Activated CD8-positive, alpha-beta memory T cell treated with anti-CD3 and anti-CD28 coated beads for 1 hour (primary cell): ENCODE data around the gene CRY1.

Experiments used
- DNase-seq, 2 donors: peaks; one replicate each; pipeline ENCODE4 v3.0.0-alpha.2; 2020; ENCODE audit warnings: low read depth in 1 of 2; ENCODE audit errors: extremely low read depth in 1 of 2

Gene CRY1

DNA sequence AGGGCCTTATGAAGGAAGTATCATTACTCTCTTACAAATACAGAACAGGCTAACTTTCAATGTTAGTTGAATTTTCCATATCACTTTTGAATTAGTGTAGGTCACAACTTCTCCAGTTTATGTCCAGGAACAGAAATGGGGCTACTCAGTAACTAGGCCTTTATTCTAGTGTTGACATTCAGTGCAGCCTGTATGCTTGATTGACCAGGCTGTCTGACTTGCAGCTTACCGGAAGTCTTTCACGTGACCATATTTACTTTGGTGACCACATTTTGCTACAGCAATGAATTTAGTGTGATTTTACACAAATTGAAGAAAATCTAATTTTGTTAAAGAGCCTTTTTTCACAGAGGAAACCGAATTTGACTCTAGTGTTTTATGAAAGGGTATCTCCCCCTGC lies 118.8 kb downstream of the CRY1 start:
- no peak for DNase-seq

DNA sequence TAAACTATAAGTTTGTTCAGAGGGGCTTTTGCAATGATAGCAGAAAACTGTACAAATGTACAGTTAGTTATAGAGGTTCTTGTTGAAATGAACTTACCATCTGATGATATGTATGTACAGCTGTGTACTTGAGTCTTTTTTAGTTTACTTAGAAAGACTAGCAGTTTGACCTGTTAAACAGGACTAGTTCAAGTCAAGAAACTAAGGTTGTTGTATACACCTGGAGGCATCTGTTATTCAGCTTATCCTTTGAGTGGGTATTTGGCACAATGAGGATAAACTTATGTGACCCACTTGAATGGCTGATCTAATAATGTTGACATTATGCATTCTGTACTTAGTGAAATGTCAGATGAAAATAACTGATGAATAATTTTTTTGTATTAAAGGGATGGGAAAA lies 119.8 kb downstream of the CRY1 start:
- DNase-seq = no peak

DNA sequence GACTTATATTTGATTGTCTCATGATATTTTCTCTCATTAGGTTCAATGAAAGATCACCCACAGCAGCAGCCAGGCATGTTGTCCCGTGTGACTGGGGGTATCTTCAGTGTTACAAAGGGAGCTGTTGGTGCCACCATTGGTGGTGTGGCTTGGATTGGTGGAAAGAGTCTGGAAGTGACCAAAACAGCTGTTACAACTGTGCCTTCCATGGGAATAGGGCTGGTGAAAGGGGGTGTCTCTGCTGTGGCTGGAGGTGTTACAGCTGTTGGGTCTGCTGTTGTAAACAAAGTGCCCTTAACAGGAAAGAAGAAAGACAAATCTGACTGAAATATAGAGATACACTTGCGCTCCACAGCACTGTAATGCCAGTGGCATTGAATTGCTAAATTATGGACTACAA lies 122.3 kb downstream of the CRY1 start:
- no peak for DNase-seq

DNA sequence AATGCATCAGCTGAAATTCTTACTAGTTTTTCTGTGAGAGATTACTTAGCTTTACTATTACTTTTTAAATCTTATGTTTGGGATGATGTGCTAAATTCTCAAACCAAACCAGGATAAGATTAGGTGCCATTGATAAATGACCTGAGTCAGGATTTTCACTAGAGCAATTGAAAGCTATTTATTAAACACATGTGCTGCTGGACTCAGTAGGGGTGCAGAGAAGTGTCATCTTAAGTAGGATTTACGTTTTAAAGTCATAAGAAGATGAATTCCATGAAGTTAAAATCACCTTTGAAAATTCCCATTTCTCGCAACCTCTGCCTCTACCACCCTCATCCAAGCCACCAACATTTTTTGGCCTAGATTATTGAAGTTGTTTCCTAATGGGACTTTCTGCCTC lies 128.8 kb downstream of the CRY1 start:
- no peak for DNase-seq

DNA sequence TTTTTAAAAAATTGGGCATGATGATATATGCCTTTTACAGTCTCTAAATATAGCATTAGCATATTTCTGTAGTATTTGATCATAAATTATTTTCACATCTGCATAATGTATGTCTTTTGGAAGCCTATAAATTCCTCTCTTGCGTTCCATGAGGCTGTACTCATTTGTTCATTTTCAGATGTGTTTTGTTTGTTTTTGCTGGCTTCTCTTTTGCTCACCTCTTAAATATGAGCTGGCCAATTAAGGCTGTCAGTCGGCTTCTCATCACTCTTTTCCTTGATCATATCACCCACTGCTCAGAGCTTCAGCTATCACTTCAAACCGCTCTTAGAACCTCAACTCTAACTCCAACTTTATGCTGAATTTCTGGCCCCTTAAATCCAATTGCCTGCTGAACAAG lies 131.1 kb downstream of the CRY1 start:
- no peak for DNase-seq

DNA sequence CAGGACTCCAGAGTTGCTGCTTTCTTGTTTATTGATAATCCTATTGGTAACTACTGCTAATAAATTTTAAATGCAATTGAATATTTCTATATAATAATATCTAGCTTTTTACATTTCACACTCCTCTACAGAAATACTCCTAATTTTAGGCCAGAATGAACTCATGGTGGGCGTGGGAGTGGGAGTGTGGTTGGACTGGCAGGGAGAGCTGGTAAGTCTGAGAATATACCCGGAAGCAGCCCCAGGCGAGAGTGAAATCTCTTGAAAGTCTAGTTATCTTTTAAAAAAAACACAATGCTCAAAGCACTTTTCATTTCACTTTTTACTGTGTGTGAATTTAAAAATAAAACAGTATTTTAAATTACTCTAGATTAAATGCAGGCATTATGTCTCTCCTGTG lies 132.9 kb downstream of the CRY1 start:
- no peak for DNase-seq

DNA sequence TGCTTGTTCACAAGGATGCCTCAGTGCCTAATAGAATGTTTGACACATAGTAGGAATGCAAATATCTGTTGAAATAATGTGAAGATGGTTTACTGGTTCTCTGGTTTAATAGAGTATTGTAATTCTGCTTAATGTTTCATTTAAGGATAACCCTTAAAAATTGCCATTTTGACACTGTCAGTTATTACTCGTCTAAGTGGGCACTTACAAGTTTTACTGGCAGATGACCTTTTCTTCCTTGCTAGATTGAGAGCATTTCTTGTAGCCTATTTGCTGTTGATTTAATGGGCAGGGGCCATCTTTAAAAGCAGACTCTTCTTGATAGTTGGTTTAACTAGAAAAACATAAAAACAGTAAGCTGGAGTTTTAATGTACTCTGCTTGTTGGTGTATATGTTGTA lies 135.8 kb downstream of the CRY1 start:
- no peak for DNase-seq

DNA sequence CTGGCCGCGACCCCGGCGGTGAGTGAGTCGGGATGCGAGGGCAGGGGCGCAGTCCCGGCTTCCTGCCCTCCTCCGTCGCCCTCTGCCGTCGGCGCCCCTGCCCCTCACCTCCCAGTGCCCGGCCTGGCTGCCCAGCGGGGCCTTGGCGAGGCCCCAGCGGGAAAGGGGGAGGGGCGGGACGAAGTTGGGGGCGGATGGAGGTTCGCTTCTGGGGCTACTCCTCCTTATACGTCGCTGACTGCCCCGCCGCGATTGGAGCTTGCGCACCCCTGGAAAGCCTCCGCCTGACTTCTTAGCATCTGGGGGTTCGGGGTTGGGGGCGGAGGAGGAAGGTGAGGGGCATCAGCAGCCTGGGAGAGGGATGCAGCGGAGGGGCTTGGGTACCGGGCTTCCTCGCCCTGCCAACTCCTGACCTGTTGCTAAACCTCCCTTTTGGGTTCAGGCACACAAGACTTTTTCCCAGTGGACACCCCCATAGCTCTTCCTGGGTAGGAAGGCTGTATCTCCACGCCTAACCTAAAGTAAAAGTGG lies 137.2 kb downstream of the CRY1 start:
- DNase-seq = peak in 1 of 2 donors; percentile 29

DNA sequence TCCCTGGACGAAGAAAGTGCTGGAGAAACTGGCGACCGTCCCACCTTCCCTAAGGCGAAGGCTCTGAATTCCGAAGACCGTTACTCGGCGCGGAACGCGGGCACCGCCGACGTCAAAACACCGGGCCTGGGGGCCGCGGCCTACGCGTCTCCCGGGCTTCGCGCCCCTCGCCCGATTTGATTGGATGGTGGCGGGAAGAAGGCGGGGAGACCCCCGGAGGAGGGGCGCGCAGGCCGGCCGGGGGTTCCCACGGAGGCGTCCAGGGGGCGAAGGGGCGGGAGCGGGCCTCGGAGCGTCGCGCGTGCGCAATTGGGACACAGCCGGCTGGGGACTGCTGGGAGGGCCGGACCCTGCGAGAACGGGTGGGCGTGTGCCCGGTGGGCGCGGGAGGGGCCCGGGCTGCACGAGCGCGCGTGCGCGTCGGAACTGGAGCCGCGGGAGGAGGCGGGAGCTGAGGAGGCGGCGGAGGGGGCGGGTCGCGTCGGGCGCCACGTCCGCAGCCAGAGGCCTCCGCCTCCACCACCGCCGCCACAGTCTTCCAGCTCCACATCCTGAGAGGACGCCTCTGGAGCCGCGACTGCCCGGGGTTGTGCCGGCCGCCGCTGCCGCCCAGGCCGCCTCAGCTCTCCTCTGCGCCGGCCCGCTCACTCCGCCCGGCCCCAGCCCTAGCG lies 137.8 kb downstream of the CRY1 start, which contains the start of gene TMEM263:
Gene TMEM263 (plus strand): TSS at position 531 of the 671 bp plus-strand sequence. CDS start 11,210 bp downstream, outside the sequence.
- DNase-seq = peak; percentile 79 to 86

DNA sequence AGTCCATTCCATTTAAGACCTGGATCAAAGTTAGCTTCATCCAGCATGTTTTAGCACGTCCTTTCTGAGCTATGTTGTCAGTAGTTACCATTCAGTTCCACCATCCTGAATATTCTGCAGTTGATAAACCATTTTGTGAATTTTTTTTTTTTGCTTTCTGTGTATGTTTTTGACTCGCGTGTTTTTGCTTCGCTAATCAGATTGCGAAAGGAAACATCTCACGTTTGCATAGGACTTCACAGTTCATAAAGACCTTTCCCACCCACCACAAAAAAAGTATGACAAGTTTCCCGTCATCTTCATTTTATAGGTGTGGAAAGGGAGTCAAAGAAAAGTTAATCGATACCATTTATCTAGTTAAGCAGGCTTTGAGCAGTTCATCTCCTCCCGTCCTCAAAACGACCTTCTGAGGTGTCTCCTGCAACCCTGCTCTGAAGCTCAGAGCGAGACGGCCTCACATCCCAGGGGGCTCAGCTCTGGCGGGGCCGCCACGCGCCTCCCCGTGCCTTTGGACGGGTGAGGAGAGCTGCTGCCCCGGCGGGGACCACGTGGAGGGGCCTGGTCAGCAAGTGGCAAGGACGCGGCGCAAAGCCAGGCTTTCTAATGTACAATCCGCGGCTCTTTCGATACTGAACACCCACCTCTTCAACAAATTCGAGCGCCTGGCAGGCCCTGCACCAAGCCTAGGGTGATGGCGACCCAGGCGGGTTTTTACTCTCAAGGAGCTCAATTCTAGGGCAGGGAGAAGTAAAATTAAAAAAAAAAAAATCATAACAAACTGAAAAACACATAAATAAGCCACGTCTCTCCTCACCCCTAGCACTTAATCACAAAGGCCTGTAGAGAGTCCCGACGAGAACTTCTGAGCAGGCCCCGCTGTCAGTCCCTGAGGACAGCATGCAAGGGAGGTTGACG lies 138.6 kb downstream of the CRY1 start:
- DNase-seq = peak in 1 of 2 donors; percentile 1

DNA sequence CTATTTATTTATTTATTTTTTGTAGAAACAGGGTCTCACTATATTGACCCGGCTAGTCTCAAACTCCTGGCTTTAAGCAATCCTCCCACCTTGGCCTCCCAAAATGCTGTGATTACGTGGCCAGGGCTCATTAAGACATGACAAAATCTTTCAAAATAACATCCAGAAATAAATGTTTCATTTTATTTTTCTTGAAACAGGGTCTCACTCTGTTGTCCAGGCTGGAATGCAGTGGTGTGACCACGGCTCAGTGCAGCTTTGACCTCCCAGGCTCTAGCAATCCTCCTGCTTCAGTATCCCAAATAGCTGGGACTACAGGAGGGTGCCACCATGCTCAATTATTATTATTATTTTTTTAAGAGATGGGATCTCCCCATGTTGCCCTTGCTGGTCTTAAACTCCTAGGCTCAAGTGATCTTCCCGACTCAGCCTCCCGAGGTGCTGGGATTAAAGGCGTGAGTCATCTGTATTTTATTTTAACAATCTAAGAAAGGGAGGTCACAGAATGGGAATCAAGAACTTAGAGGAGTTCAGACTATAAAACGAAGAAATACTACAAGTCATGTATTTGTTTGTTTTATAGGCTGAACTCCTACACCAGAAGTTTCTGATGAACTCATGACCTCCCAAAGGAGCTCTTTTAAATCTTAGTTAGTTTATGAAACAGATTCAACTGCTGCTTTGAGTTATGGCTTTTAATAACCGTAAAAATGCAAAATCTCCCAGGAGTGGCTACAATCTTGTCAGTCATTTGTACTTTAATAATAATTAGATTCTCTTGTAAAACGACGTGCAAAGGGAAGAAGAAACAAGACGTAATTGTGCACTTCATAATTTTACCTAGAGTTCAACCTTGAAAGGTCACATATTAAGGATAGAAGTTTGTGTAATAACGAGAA lies 139.7 kb downstream of the CRY1 start:
- DNase-seq = no peak

DNA sequence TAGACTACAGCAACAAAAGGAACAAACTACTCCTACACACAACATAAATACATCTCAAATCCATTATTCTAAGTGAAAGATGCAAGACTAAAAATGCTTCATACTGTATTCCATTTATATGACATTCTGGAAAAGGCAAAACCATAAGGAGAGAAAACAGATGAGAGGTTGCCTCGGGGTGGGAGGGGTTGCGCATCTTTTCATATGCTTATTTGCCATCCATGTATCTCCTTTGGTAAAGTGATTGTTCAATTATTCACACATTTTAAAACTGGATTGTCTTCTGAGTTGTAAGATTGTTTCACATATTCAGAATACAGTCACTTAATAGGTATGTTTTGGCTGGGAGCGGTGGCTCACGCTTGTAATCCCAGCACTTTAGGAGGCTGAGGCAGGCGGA lies 142.8 kb downstream of the CRY1 start:
- no peak for DNase-seq

DNA sequence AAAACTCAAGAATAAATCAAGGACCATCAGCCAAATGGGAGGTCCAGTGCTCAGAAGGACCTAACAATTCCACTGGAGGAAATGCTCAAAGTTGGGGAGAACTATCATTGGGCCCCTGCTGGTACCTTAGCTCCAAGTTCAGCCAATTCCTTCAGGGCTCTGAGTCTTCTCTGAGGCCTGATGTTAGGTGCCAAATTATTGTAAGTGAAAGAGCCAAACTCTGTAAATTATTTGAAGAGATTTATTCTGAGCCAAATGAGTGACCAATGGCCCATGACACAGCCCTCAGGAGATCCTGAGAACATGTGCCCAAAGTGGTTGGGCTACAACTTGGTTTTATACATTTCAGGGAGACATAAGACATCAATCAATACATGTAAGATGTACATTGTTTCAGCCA lies 145.9 kb downstream of the CRY1 start:
- DNase-seq = no peak

DNA sequence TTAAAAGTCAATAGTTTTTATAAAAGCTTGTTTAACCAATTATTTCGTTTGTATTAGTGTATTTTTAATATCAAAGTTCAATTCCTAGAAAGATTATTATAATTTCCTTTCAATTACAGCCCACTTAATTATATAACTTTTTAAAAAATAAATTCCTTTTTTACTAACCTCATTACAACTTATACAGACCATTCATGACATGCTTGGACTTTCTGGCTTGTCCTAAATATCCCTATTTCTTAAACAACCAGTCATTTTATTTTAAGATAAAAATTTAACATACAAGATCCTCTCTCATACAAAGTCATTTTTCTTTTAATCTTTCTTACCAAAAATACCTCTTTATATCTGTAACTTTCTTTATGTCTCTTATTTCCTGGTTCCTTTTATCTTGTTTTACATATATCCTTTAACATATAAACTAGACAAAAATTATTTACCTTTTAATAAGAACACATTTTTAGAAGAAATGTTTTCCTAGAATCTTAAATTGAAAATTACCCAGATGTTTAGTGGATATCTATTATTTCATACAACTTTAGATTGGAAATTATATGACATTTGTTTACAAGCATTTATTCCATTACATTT lies 148.0 kb downstream of the CRY1 start:
- no peak for DNase-seq

DNA sequence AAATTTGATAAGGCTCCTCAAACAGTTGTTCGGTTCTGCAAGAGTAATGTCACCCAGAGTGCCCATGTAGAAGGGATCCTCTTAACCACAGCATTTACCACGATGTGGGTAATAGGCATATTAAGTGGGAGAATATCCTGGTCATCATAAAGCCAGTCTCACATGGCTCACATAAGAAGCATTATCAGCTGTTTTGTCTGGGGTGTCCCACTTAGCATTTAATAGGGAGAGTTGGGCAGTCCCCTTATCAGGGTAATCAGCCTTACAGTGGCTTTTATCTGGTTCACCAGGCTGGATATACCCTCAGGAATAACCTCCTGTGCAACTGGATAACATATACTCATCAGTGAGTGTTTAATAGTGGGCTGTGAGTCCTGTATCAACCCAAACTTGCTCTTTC lies 150.6 kb downstream of the CRY1 start:
- no peak for DNase-seq

DNA sequence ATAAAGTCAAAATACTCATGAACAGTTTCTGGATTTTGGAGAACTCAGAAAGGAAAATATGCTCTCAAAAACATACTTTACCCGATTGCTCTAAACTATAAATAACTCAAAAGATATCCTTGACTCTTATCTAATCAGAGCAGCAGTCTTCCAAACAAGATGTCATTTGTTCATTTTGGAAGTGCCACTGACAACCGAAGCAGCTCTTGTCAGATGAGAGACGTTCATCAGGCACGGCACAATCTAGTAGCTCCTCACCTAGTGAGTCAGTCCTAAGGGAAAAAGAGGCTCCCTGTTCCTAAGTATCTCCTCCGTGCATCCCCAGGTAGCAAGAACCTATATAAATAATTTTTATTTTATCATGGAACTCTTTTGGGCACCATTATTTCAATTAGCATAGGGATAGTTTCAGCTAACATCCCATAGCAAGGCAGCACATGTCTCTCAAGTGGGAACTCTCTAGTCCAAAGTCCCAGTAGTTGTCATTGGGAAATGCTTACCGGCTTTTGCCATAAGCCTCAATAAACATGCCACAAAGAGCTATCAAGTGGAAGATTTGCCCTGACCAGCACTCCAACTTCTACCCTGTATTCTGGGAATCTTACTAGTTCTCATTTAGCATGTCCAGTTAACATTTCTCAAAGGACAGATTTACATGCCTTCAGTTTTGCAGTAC lies 151.7 kb downstream of the CRY1 start:
- no peak for DNase-seq
